NCI-H526 treated with DMSO at 0.1 percent for 48 hours (cell line): Measurements from ENCODE around the gene ARHGEF7.

Experiments used
- DNase-seq: peaks from one replicate; lab custom pipeline; 2025; lab: John Stamatoyannopoulos, UW

The ARHGEF7 gene

DNA sequence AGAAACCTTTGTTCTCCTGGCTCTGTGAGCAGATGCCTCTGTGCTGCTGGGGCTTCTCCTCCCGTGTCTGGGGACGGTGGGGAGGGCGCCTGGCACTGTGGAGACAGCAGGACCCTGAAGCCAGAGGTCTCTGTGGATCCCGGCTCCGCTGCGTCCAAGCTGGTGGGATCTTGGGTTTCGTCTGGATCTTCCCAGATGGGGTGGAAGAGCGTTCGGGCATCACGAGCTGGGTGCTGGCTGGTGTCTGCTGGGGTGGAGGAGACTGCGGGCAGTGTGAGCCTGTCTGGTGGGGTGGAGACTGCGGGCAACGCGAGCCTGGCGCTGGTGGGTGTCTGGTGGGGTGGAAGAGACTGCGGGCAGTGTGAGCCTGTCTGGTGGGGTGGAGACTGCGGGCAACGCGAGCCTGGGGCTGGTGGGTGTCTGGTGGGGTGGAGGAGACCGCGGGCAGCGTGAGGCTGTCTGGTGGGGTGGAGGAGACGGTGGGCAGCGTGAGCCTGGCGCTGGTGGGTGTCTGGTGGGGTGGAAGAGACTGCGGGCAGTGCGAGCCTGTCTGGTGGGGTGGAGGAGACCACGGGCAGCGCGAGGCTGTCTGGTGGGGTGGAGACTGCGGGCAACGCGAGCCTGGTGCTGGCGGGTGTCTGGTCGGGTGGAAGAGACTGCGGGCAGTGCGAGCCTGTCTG is 211.0 kb downstream of the ARHGEF7 start:
- no peak for DNase-seq

DNA sequence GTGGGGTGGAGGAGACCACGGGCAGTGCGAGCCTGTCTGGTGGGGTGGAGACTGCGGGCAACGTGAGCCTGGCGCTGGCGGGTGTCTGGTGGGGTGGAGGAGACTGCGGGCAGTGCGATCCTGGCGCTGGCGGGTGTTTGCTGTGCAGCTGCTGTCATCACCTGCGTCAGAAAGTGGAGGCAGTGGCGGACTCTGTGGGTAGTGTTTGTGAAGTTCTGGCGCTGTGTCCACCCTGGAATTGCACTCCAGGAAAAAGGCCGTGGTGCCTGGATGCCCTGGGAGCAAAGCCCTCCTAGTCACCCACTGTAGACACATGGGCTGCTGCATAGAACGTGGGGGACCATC is 211.5 kb downstream of the ARHGEF7 start:
- no peak for DNase-seq

DNA sequence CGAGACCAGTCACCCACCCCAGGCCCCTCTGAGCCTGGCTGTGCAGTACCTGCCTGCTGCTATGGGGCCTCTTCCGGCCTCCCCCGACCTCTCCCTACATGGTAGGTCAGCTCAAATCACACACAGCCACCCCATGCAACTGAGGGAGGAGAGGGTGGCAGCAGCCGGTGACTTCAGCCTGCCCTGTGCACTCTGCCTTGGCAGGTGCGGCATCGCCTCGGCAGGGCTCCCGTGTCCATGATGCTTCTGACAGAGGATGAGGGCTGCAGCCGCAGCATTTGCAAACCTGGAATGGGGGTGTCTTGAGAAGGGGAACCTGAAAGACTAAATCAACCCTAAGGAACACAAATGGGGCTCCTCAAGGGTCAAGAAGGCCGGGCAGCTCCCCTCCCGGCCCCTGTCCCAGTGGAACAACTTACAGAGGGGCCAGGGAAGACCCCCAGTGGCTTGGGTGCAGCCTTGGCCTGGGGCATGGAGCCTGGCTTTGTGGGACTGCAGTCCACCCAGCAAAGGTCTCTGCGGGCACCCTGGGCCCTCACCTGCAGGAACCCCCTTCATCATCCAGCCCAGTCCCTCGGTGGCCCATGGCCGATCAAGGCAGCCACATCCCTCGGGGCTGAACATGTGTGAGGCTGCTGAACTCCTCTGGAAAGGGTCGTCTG is 212.0 kb downstream of the ARHGEF7 start:
- DNase-seq: no peak

DNA sequence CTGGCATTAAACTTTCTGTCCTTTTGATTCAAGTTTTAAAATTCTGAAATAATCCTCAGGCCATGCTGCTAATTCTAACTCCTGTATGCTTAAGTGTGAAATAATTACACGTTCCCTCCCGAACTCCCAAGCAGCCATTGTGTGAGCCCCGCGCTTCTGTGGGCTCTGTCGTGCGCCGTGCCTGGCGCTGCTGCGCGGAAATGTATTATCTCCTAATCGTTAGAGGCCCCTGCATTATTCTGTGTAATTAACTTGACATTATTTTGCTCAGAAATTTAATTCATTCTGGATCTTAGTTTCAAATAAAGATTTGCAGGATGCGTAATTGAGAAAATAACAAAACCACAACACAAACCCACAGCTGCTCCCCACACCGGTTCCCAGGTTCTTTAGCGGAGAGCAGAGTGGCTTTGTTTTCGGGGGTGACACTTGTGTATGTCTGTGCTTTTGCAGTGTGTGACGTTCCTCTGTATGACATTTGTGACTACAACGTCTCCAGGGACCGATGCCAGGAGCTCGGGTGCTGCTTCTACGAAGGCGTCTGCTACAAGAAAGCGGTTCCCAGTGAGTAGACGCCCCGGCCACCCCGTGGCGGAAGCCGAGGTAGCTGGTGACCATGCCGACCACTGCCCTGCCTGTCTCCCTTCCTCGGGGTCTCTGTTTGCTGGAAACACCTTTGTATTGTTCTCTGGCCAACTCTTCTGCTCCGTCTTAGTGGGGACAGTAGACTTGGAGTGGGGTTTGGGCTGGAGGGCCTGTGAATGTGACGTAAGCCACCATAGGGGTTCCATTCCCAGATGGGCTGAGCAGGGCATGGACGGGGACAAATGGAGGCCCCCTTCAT is 212.8 kb downstream of the ARHGEF7 start:
- DNase-seq: no peak

DNA sequence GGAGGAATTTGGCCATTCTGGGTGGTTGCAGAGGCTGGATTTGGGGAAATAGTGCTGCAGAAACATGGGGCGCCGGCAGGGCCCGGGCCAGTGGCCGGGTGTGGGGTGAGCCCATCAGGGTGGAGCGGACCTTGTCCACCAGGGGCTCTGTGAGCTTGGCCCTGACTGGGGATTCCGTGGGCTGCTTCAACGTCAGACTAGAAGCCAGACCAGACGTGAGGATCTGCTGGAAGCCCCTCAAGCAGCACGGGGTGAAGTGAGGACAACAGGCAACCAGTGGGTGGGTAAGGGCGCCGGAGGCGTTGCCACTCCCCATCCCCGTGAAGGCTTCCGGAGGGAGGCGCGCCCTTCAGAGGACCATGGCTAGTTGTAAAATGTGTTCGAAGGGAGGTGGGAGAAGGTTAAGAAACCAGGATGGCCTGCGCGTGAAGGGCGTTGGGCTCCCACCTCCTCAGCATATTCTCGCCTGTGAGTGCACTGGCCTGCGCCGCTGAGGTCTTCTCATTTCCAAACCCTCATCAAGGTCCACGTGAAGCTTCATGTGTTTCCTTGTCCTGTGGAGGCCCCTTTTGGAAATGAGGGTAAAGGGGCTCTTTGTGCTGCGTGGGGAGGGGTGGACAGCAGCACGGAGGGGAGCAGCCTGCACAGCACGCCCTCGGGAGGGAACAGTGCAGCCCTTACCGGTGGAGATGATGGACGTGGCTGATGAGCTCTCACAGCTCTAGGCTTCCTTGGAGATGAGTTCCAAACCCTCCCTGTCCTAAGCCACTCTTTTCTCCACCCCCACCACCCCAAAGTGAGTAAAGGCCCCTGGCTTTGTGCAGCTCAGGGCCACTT is 213.7 kb downstream of the ARHGEF7 start:
- no peak for DNase-seq

DNA sequence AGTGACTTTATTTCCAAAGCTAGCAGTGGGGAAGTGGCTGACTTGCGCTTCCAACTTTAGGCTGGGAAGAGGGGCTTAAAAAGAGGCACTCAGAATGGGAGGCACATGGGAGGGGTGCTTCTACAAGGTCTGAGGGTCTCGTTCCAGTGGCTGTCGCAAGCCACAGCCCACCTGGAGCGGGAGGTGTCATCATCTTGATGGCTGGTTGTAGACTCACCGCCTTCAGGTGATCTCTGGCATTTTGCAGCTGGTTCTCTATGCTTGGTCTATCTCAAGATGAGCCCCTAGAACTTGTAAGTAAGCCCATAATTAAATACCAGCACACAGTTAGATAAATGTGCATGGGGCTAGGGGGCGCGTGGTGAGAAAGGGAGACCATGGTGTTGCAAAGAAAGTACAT is 214.5 kb downstream of the ARHGEF7 start:
- no peak for DNase-seq

DNA sequence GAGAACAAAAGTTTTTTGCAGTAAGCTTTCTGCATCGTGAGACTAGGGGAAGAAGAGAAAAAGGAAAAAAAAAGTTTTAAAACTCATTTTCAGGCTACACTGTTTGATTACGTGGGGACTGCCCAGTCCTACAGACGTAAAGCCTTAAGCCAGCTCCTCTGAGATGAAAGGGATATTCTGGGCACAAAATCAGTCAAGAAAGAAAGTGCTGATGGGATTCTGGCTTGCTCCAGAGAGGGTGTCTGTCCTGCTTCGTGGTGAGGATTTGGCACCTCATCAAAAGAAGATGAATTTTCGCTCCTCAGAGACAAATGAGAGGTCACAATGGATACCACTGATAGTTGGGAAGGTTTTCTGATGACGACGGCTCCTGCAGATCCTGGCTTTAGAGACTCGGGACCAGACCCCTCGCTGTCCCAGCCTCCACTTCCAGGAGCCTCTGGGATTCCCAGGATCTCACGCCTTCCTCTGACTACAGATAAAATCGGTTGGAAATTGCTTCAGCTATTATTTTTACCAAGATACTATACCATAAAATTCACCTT is 215.0 kb downstream of the ARHGEF7 start:
- no peak for DNase-seq

DNA sequence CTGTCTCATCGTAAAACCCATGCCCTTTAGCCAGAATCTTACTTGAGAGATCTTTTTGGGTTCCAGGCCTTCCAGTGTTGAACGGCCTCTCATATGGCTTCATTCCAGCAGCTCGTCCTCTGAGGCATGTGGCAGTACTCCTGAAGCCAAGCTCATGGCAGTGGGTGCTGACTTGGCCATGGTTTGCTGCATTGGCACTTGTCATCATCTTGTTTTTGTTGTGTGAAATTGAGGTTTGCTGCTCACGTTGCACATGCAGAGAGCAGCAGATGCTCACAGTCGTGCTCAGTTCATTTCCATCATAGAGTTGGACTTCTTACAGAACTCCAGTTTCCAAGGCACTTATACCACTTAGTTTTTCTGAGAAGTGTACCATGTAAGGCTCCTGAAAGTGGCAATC is 220.2 kb downstream of the ARHGEF7 start:
- DNase-seq: no peak

DNA sequence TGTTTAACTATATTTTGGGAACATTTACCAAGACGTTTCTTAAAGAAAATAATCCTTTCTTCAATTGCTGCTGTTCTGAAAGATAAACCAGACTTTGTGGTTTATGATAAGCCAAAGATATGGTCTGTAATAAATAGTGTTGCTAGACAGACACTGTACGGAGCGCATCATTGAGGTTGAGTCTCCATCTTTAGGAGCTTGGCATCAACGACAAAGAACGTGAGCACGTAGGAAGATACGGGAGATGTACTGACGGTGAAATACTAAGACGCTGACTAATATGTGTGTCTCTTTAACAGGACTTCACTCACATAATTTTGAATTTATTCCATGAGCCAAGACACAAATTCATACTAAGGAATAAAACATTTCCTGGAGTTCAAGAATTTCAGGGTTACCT is 221.6 kb downstream of the ARHGEF7 start:
- no peak for DNase-seq

DNA sequence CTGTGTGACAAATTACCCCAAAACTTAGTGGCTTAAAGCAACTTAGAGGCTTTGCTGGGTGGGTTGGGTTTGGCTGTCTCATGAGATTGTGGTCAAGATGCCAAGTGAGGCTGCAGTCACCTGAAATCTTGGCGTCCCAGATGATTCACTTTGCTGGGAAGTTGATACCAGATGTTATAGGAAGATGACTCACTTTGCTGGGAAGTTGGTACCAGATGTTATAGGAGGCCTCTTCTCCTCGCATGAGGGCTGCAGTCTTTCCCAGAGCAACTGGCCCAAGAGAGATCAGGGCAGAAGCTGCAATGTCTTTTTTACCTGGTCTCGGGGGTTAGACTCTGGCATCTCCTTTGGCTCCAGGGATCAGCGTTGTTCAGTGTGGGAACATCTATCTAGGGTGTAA is 222.1 kb downstream of the ARHGEF7 start:
- DNase-seq: no peak

DNA sequence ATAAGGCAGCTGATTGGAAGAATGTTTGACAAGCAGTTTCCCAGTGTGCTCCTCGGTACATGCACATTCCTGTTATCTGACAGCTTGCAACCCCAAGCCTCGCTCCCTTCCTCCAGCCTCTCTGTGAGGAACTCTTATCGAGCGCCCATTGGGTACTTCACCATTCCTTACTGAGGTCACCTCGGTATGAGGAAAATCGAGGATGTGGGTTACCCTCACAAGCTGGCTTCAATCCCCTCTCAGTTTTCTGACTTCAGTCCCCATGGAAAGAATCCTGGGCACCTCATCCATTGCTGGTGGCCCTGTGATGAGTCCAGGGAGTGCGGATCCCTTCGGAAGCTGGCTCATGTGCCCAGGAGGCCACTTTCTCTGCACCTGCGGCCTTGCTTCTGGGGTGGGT is 222.6 kb downstream of the ARHGEF7 start:
- no peak for DNase-seq

DNA sequence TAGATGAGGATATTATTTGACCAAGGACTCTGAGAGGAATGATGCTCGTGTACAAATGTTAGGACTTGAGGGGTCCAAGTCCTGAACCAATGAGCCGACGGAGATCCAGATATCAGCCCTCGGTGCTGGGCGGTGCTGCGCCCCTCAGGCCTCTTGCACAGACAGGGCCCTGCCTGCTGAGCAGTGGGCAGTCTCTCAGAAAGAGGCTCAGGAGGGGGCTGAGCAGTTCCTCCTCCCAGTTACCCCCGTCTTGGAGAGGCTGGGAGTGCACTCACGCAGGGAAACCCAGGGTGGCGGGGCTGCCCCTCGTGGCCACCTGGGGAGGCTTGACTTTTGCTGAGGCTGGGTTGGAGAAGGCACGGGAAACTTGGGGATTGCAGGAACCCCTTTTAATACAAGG is 223.7 kb downstream of the ARHGEF7 start:
- no peak for DNase-seq

DNA sequence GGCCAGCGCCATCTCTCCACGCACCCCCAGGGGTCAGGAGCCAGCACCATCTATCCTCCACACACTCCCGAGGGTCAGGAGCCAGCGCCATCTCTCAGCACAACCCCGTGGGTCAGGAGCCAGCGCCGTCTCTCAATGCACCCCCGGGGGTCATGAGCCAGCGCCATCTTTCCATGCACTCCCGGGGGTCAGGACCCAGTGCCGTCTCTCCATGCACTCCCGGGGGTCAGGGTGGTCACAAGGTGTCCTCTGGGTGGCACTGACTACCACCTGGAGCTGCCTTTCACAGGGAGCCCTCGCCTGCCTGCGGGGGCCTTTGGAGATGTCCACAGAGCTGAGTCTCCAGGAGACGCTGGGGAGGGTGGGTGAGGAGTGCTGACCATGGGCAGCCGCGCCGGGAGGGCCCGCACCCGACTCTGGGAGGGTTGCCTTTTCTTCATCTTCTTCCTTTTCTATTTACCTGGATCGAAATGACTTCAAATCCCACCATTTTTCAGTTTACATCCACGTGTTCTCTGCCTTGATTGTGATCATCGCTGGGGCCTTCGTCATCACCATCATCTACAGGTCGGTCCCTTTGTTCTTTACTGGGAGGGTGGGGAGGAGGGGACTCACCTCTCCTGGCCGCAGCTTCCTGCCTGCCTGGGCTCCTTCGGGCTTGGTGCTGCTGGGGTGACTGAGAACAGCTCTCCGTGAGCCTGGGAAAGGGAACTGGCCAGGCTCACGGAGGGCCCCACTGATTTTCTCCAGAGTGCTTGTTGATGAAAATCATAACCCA is 224.4 kb downstream of the ARHGEF7 start:
- no peak for DNase-seq

DNA sequence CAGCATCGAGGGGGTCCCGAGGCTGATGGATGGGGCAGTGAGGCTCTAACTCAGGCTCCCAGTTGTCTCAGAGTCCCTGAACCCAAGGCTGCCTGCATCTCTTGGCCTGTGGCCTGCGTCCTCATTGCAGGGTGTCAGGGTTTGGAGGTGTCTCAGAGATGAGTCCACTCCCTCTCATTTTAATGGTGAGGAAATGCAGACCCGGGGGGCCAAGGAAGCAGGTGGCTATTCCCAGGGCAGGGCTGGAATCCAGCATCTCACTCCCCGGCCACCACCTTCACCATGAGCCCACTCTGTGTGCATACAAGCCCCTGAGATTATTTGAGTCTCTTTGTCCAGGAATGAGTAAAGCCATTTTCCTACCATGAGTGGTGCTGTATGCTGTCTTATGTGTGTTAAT is 226.8 kb downstream of the ARHGEF7 start:
- DNase-seq: no peak

DNA sequence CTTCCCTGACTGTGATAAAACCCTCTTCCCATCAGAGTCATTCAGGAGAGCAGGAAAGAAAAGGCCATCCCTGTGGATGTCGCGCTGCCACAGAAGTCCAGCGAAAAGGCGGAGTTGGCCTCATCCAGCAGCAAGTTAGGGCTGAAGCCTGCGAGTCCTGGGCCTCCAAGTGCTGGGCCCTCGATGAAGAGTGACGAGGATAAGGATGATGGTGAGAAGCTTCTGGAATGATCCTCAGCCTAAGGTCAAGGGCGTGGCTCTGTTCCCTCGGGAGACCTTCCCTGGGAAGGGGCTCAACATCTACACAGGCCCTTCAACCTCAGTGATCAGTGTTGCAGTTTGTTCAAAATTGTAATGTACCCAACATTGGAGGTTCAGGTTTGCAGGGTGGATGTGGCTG is 227.6 kb downstream of the ARHGEF7 start:
- DNase-seq: no peak

DNA sequence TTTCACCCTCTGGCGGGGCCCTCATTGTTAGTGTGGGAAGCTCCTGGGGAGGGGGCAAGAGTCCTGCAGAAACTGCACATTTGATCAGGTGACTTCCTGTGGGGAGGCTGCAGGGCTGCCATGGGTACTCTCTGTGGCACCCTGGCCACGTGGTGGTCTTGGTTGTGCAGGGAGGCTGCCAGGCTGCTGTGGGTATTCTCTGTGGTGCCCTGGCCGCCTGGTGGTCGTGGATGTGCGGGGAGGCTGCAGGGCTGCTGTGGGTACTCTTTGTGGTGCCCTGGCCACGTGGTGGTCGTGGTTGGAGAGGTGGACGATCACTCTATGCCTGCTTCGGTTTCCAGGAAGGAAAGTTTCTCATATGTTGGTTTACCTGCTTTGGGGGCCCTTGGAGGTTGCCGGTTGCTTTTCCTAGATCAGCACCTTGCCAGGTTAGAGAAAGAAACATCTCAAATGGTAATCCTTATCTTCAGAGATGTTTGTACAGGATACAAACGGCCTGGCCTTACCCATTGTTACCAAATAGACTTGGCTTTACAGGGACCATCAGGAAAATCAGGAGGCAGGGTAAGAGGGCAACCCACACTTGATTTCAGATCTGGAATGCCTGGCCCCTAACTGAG is 228.2 kb downstream of the ARHGEF7 start:
- DNase-seq: no peak

DNA sequence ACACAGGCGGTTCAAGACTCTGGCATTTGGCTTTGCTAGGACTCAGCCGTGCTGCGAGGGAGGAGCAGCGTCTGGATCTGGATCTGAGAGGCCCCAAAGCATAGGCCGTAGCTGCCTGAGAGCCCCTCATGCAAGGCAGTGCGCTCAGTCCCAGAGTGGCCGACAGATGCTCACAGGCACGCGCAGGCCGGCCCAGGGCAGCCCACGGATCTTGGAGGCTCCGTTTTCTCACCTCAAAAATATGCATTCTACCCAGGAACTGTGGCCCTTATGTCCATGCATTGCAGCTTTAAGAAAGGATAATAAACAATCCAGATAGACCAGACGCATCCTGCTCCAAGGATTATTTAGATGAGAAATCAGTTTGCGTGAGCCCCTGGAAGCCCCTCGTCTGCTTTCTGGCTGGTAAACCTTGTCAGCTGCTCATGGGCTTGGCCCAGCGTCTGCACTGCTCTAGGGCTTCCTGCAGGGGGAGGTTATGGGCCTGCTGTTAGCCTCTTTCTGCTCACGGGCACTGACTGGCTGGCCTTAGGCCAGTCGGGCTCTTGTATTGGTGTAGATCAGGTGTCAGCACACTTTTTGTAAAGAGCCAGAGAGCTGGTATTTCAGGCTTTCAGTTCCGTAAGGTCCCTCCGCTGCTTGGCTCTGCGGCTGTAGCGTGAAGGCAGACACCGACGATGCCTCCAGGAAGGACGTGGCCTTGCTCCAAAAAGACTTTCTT is 229.5 kb downstream of the ARHGEF7 start:
- DNase-seq: no peak

DNA sequence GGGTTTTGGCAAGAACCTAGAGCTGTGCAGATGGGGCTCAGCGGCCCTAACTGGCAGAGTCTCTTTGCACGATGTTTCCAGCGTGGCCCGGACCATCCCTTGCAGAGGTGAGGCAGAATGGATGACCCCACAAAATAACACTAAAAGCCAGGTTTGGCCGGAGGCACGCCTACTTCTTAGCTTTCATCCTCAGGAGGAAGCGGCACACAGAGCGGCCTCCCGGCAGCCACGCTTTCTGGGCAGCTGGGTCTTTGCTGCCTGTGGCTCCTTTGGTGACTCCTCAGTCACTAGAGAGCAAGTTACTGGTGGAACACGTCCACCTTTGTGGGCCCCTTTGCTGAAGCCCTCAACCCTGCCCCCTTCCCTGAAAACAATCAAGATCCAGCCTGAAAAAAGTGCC is 230.6 kb downstream of the ARHGEF7 start:
- no peak for DNase-seq

DNA sequence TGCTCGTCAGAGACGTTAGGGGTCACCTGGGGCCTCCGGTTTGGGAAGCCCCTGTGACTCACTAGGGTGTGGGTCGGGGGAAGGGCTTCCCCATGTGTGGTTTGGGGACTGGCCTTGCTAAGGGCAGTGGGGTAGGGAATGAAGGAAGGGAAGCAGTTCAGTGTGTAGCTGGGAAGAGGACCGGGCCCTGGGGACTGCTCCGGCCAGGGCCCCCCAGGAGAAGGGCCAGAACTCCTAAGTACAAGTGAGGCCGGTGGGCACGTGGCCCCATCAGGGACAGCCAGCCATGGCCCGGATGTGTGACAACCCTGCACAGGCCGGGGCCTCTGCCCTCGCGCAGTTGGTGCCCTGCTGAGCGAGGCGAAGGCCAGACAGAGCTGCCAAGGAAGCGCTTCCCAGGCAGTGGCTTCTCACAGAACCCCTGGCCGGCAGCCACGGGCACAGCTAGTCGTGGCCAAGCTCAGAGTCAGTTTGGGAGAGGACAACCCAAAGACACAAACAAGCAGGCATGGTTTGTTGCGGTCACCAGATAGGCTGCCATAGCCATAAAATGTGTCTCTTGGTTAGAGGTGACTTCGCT is 231.1 kb downstream of the ARHGEF7 start:
- no peak for DNase-seq

DNA sequence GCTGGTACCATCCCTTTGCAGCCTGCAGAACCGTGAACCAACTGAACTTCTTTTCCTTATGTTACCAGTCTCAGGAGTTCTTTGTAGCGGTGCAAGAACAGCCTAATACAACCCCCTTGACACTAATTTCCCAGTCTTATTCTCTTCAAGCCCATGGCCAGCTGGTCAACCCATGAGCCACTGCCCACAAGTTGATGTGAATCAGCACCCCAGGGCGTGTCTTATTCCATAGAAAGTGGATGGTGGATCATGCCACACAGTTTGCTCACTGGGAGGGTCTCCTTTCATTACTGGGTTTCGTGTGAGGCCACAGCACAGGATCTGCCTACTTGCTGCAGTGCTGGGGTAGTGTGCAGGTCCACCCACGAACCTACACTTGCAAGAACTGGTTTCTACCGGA is 232.3 kb downstream of the ARHGEF7 start:
- DNase-seq: no peak
